HEK293 (cell line): Measurements from ENCODE around the gene DUOX1.
A peak's percentile ranks its signal among the peaks of the same experiment; 100 is the strongest.

Source experiments
- CTCF ChIA-PET: fragments of 350-600 bp; formaldehyde crosslinking; extraction: SDS; loops from one replicate; lab custom pipeline; 2021; ENCODE audit warnings: antibody characterized with exemption; lab: Yijun Ruan, JAX
- POLR2A ChIA-PET: fragments of 300-600 bp; formaldehyde crosslinking; extraction: SDS; loops from one replicate; lab custom pipeline; 2020; ENCODE audit warnings: antibody characterized with exemption, inconsistent platforms; lab: Yijun Ruan, JAX
- H3K27ac ChIP-seq: fragments of 200-500 bp; sonication (Bioruptor generic); 2 replicates; pipeline ENCODE4 v1.5.1; 2014; ENCODE audit warnings: low read depth, low read length, control low read depth, inconsistent platforms; ENCODE audit errors: extremely low read depth
- H3K36me3 ChIP-seq, 2 experiments: fragments of 200-500 bp in 1 of 2; sonication (Bioruptor generic) in 1 of 2; 1 replicate in 1 of 2; 2 replicates in 1 of 2; pipeline ENCODE4 v1.5.1; 2014 to 2017; ENCODE audit warnings: inconsistent platforms in 2 of 2, low read length in 2 of 2; ENCODE audit not compliant: control insufficient read depth in 2 of 2, insufficient read depth in 1 of 2
- H3K4me1 ChIP-seq: fragments of 200-500 bp; sonication (Bioruptor generic); 2 replicates; pipeline ENCODE4 v1.5.1; 2014; ENCODE audit warnings: mild to moderate bottlenecking, low read length, inconsistent platforms; ENCODE audit not compliant: control insufficient read depth, insufficient read depth
- H3K4me3 ChIP-seq: 2 replicates; pipeline ENCODE4 v1.5.1; 2011; ENCODE audit warnings: low read depth, mild to moderate bottlenecking, control low read depth, low read length, moderate library complexity
- H3K9me3 ChIP-seq: fragments of 200-500 bp; sonication (Bioruptor generic); 2 replicates; pipeline ENCODE4 v1.5.1; 2014; ENCODE audit warnings: low read depth, low read length, inconsistent platforms; ENCODE audit not compliant: control insufficient read depth, insufficient read depth
- GLI2 ChIP-seq: fragments of 450-650 bp; formaldehyde crosslinking; IDR thresholded peaks from 2 replicates; pipeline ENCODE4; 2017; ENCODE audit warnings: missing biosample characterization, missing genetic modification characterization, low read depth, borderline replicate concordance
- GLIS2 ChIP-seq: fragments of 450-650 bp; formaldehyde crosslinking; IDR thresholded peaks from 2 replicates; pipeline ENCODE4 v1.5.1; 2016; ENCODE audit warnings: missing biosample characterization, missing genetic modification characterization
- KLF1 ChIP-seq: fragments of 450-650 bp; formaldehyde crosslinking; IDR thresholded peaks from 2 replicates; pipeline ENCODE4 v1.5.1; 2016; ENCODE audit warnings: missing biosample characterization, missing genetic modification characterization
- KLF8 ChIP-seq: fragments of 450-650 bp; formaldehyde crosslinking; IDR thresholded peaks from 2 replicates; pipeline ENCODE4 v1.5.1; 2016; ENCODE audit warnings: missing biosample characterization, missing genetic modification characterization
- KLF9 ChIP-seq: fragments of 450-650 bp; formaldehyde crosslinking; IDR thresholded peaks from 2 replicates; pipeline ENCODE4 v1.5.1; 2016; ENCODE audit warnings: missing biosample characterization, missing genetic modification characterization, low read depth
- MZF1 ChIP-seq: fragments of 450-650 bp; formaldehyde crosslinking; IDR thresholded peaks from 2 replicates; pipeline ENCODE4 v1.5.1; 2017; ENCODE audit warnings: missing biosample characterization, missing genetic modification characterization, borderline replicate concordance
- SALL2 ChIP-seq: fragments of 450-650 bp; formaldehyde crosslinking; IDR thresholded peaks from 2 replicates; pipeline ENCODE4 v1.5.0; 2017; ENCODE audit warnings: missing biosample characterization, mild to moderate bottlenecking, missing genetic modification characterization, borderline replicate concordance
- SP7 ChIP-seq: fragments of 450-650 bp; formaldehyde crosslinking; IDR thresholded peaks from 2 replicates; pipeline ENCODE4 v1.5.1; 2016; ENCODE audit warnings: missing biosample characterization, missing genetic modification characterization
- TCF7L2 ChIP-seq: IDR thresholded peaks from 2 replicates; pipeline ENCODE4 v1.6.1; 2011; ENCODE audit warnings: low read depth, mild to moderate bottlenecking, inconsistent platforms, low read length, moderate library complexity, borderline replicate concordance
- WT1 ChIP-seq: fragments of 450-650 bp; formaldehyde crosslinking; IDR thresholded peaks from 2 replicates; pipeline ENCODE4 v1.5.1; 2016; ENCODE audit warnings: missing biosample characterization, missing genetic modification characterization
- ZBTB17 ChIP-seq: fragments of 450-650 bp; formaldehyde crosslinking; IDR thresholded peaks from 2 replicates; pipeline ENCODE4 v1.5.1; 2016; ENCODE audit warnings: missing biosample characterization, missing genetic modification characterization
- ZBTB20 ChIP-seq: fragments of 450-650 bp; formaldehyde crosslinking; IDR thresholded peaks from 2 replicates; pipeline ENCODE4 v1.5.1; 2016; ENCODE audit warnings: missing biosample characterization, missing genetic modification characterization
- ZFP37 ChIP-seq: fragments of 450-650 bp; formaldehyde crosslinking; IDR thresholded peaks from 2 replicates; pipeline ENCODE4 v1.5.1; 2016; ENCODE audit warnings: missing biosample characterization, missing genetic modification characterization
- ZIC2 ChIP-seq: fragments of 450-650 bp; formaldehyde crosslinking; IDR thresholded peaks from 2 replicates; pipeline ENCODE4 v1.5.1; 2016; ENCODE audit warnings: missing biosample characterization, missing genetic modification characterization
- ZNF10 ChIP-seq: fragments of 450-650 bp; formaldehyde crosslinking; IDR thresholded peaks from 2 replicates; pipeline ENCODE4 v1.5.1; 2017; ENCODE audit warnings: missing biosample characterization, missing genetic modification characterization
- ZNF16 ChIP-seq: fragments of 450-650 bp; formaldehyde crosslinking; IDR thresholded peaks from 2 replicates; pipeline ENCODE4 v1.5.1; 2016; ENCODE audit warnings: low read depth, missing biosample characterization, missing genetic modification characterization
- ZNF19 ChIP-seq: fragments of 450-650 bp; formaldehyde crosslinking; IDR thresholded peaks from 2 replicates; pipeline ENCODE4; 2016; ENCODE audit warnings: missing biosample characterization, missing genetic modification characterization, low read depth
- ZNF223 ChIP-seq: fragments of 450-650 bp; formaldehyde crosslinking; IDR thresholded peaks from 2 replicates; pipeline ENCODE4 v1.5.1; 2016; ENCODE audit warnings: missing biosample characterization, missing genetic modification characterization
- ZNF366 ChIP-seq: fragments of 450-650 bp; formaldehyde crosslinking; conservative IDR thresholded peaks from 2 replicates; pipeline ENCODE4 v1.5.1; 2016; ENCODE audit warnings: missing biosample characterization, missing genetic modification characterization
- ZNF600 ChIP-seq: fragments of 450-650 bp; formaldehyde crosslinking; IDR thresholded peaks from 2 replicates; pipeline ENCODE4 v1.5.1; 2016; ENCODE audit warnings: missing biosample characterization, missing genetic modification characterization
- ZNF629 ChIP-seq: fragments of 450-650 bp; formaldehyde crosslinking; IDR thresholded peaks from 2 replicates; pipeline ENCODE4 v1.5.1; 2017; ENCODE audit warnings: missing biosample characterization, missing genetic modification characterization
- ZNF776 ChIP-seq: fragments of 450-650 bp; formaldehyde crosslinking; IDR thresholded peaks from 2 replicates; pipeline ENCODE4 v1.5.0; 2017; ENCODE audit warnings: missing biosample characterization, missing genetic modification characterization, borderline replicate concordance
- ZXDB ChIP-seq: fragments of 450-650 bp; formaldehyde crosslinking; IDR thresholded peaks from 2 replicates; pipeline ENCODE4 v1.5.1; 2016; ENCODE audit warnings: missing biosample characterization, missing genetic modification characterization
- TF ChIP-seq, protein P1 (sequence below): fragments of 450-650 bp; formaldehyde crosslinking; IDR thresholded peaks from 2 replicates; pipeline ENCODE4 v1.5.1; 2016; ENCODE audit warnings: missing biosample characterization, missing genetic modification characterization
- TF ChIP-seq, protein P2 (sequence below): fragments of 450-650 bp; formaldehyde crosslinking; IDR thresholded peaks from 2 replicates; pipeline ENCODE4 v1.5.1; 2016; ENCODE audit warnings: missing biosample characterization, missing genetic modification characterization
- TF ChIP-seq, protein P3 (sequence below): fragments of 450-650 bp; formaldehyde crosslinking; IDR thresholded peaks from 2 replicates; pipeline ENCODE4 v1.5.1; 2016; ENCODE audit warnings: missing biosample characterization, missing genetic modification characterization, borderline replicate concordance

DUOX1 gene

DNA sequence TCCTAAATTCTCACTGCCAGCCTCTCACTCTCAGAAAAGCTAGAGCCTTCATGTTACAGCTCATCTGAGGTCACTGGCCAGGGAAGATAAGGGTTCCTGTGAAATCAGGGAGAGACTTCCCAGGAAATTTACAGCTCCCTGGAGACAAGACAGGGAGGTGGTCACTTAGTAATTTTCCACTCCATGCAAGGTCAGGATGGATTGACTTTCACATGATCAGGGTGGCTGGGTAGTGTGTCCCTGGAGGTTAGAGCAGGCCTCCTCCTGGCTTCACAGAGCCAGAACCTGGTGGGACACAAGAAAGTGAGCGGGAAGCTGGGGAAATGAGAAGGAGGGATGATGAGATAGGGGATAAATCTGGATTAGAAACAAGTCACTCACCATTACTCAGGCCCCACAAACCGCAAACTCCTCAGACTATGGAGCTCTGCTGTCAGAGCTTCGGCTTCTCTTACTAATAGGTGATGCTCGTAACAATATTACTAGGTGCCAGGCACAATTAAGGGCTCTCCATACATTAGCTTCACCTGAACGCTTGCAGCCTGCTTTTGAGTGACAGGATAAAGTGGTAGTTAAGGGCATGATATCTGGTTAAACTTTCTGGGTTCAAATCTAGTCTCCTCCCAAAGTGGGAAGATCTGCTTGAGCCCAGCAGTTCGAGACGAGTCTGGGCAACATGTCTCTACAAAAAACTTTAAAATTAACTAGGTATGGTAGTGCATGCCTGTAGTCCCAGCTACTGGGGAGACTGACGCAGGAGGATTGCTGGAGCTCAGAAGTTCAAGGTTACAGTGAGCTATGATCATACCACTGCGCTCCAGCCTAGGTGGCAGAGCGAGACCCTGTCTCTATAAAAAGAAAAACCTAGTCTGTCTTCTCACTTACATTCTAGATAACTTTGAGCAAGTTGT lies 40.7 kb upstream of the DUOX1 start (continued):
- TF ChIP-seq, protein P1, sequence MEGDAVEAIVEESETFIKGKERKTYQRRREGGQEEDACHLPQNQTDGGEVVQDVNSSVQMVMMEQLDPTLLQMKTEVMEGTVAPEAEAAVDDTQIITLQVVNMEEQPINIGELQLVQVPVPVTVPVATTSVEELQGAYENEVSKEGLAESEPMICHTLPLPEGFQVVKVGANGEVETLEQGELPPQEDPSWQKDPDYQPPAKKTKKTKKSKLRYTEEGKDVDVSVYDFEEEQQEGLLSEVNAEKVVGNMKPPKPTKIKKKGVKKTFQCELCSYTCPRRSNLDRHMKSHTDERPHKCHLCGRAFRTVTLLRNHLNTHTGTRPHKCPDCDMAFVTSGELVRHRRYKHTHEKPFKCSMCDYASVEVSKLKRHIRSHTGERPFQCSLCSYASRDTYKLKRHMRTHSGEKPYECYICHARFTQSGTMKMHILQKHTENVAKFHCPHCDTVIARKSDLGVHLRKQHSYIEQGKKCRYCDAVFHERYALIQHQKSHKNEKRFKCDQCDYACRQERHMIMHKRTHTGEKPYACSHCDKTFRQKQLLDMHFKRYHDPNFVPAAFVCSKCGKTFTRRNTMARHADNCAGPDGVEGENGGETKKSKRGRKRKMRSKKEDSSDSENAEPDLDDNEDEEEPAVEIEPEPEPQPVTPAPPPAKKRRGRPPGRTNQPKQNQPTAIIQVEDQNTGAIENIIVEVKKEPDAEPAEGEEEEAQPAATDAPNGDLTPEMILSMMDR (tag by site-specific recombination): no peak
- peak; percentile 49; the same call in 1 of the 2 replicates for TF ChIP-seq KLF8 (tag by site-specific recombination)
- peak; percentile 23; the same call in 1 of the 2 replicates for TF ChIP-seq GLIS2 (tag by site-specific recombination)
- no peak for TF ChIP-seq ZNF223 (tag by site-specific recombination)
- TF ChIP-seq KLF9 (tag by site-specific recombination): no peak
- TF ChIP-seq, protein P2, sequence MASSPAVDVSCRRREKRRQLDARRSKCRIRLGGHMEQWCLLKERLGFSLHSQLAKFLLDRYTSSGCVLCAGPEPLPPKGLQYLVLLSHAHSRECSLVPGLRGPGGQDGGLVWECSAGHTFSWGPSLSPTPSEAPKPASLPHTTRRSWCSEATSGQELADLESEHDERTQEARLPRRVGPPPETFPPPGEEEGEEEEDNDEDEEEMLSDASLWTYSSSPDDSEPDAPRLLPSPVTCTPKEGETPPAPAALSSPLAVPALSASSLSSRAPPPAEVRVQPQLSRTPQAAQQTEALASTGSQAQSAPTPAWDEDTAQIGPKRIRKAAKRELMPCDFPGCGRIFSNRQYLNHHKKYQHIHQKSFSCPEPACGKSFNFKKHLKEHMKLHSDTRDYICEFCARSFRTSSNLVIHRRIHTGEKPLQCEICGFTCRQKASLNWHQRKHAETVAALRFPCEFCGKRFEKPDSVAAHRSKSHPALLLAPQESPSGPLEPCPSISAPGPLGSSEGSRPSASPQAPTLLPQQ (tag by site-specific recombination): 0 out of 2 replicates have a peak, but pooled peaks have one; percentile 14
- no peak for TF ChIP-seq MZF1 (tag by site-specific recombination)
- peak; percentile 52; the same call in 1 of the 2 replicates for TF ChIP-seq SP7 (tag by site-specific recombination)
- TF ChIP-seq ZFP37 (tag by site-specific recombination): no peak
- no peak for TF ChIP-seq ZNF19 (tag by site-specific recombination)
- no peak for TF ChIP-seq ZNF776 (tag by site-specific recombination)
- no peak for TF ChIP-seq ZNF16 (tag by site-specific recombination)
- TF ChIP-seq ZNF600 (tag by site-specific recombination): no peak
- TF ChIP-seq ZNF10 (tag by site-specific recombination): 0 out of 2 replicates have a peak, but pooled peaks have one; percentile 47
- 0 out of 2 replicates have a peak, but pooled peaks have one; percentile 35 for TF ChIP-seq WT1 (tag by site-specific recombination)
- 0 out of 2 replicates have a peak, but pooled peaks have one; percentile 14 for TF ChIP-seq KLF1
- TF ChIP-seq ZNF366 (tag by site-specific recombination): peak; percentile 72
- 0 out of 2 replicates have a peak, but pooled peaks have one; percentile 20 for TF ChIP-seq ZIC2 (tag by site-specific recombination)

DNA sequence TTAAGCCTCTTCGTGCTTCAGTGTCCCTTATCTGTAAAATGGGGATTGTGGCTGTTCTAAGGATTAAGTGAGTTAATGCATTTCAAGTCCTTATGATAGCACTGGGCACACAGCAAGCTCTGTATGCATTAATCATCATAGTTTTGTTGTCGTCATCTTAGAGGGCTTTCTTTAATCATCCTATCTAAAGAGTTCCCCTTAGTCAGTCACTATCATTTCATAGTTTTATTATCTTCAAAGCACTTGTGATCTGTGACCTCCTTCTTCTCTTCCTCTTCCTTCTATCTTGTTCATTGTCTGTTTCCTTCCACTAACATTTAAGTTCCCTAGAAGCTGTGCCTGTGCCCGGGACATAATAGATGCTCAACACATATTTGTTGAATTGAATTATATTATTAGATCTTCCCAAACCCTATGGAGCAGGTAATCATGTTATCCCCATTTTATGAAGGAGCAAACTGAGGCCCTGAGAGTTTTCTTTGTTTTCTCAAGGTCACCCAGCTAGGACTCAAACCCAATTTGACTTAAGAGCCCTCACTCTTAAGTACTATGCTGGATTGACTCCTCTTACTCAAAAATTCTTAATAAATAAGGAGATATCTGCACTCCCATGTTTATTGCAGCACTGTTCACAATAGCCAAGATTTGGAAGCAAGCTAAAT lies 40.0 kb upstream of the DUOX1 start:
- TF ChIP-seq ZNF629 (tag by site-specific recombination): peak; percentile 15; the same call in 1 of the 2 replicates
- TF ChIP-seq, protein P3, sequence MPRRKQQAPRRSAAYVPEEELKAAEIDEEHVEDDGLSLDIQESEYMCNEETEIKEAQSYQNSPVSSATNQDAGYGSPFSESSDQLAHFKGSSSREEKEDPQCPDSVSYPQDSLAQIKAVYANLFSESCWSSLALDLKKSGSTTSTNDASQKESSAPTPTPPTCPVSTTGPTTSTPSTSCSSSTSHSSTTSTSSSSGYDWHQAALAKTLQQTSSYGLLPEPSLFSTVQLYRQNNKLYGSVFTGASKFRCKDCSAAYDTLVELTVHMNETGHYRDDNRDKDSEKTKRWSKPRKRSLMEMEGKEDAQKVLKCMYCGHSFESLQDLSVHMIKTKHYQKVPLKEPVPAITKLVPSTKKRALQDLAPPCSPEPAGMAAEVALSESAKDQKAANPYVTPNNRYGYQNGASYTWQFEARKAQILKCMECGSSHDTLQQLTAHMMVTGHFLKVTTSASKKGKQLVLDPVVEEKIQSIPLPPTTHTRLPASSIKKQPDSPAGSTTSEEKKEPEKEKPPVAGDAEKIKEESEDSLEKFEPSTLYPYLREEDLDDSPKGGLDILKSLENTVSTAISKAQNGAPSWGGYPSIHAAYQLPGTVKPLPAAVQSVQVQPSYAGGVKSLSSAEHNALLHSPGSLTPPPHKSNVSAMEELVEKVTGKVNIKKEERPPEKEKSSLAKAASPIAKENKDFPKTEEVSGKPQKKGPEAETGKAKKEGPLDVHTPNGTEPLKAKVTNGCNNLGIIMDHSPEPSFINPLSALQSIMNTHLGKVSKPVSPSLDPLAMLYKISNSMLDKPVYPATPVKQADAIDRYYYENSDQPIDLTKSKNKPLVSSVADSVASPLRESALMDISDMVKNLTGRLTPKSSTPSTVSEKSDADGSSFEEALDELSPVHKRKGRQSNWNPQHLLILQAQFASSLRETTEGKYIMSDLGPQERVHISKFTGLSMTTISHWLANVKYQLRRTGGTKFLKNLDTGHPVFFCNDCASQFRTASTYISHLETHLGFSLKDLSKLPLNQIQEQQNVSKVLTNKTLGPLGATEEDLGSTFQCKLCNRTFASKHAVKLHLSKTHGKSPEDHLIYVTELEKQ: no peak
- no peak for TF ChIP-seq SALL2
- no peak for TF ChIP-seq ZBTB17 (tag by site-specific recombination)
- no peak for TF ChIP-seq ZBTB20
- no peak for TF ChIP-seq GLI2 (tag by site-specific recombination)
- TF ChIP-seq ZXDB: peak; percentile 35; the same call in 1 of the 2 replicates
- TF ChIP-seq TCF7L2: peak; percentile 31; the same call in 1 of the 2 replicates
- ChIA-PET CTCF (interaction anchor here (0.8 to 1.4 kb wide), 2 partner anchors 28 to 341 kb away, joined by 3 to 5 read pairs; no protein-coding TSS in a partner anchor), POLR2A (no interaction called here)

More for the DNA sequence above, 40.0 kb upstream of the DUOX1 start:
- H3K9me3 ChIP-seq: no peaks in the 10 kb centered on the region
- no peaks in the 10 kb centered on the region for H3K36me3 ChIP-seq
- H3K4me1 ChIP-seq: peaks cover 3% of the 10 kb centered on the region; the same call in 1 of the 2 replicates
- H3K4me3 ChIP-seq: no peak overlapping the region
- H3K27ac ChIP-seq: no peak overlapping the region
